ENCODE results near the gene TMEM30A.

TMEM30A gene

GRCh38 chr6:75262716-75263400 lies 21.7 kb downstream of the TMEM30A start:
- DNase-seq (ENCODE audit: low spot score), result no peak

GRCh38 chr6:75261299-75261698 lies 23.3 kb downstream of the TMEM30A start:
- DNase-seq (ENCODE audit: low spot score), result no peak

GRCh38 chr6:75257343-75258087 lies 27.1 kb downstream of the TMEM30A start:
- DNase-seq (ENCODE audit: low spot score), result no peak

GRCh38 chr6:75250552-75250951 lies 34.0 kb downstream of the TMEM30A start:
- DNase-seq (ENCODE audit: low spot score), result no peak

GRCh38 chr6:75249837-75250236 lies 34.8 kb downstream of the TMEM30A start:
- DNase-seq (ENCODE audit: low spot score), result no peak

GRCh38 chr6:75246386-75246785 lies 38.2 kb downstream of the TMEM30A start:
- no peak for DNase-seq (ENCODE audit: low spot score)

GRCh38 chr6:75244063-75244584 lies 40.5 kb downstream of the TMEM30A start:
- no peak for DNase-seq (ENCODE audit: low spot score)

- DNase-seq (ENCODE audit: low spot score), result peak; percentile 91
Observed at GRCh38 chr6:75243333-75244062, 41.1 kb downstream of the TMEM30A start, which contains the start of gene COX7A2. TSS of gene COX7A2 (minus strand) at chr6:75243801. CDS start at chr6:75243734, 67 bp downstream.

GRCh38 chr6:75236630-75237029 lies 48.0 kb downstream of the TMEM30A start:
- no peak for DNase-seq (ENCODE audit: low spot score)

GRCh38 chr6:75235271-75235670 lies 49.3 kb downstream of the TMEM30A start:
- DNase-seq (ENCODE audit: low spot score), result no peak

- DNase-seq (ENCODE audit: low spot score), result no peak
Observed at GRCh38 chr6:75234126-75234865, 50.3 kb downstream of the TMEM30A start.

- no peak for DNase-seq (ENCODE audit: low spot score)
Observed at GRCh38 chr6:75233092-75233615, 51.4 kb downstream of the TMEM30A start.

GRCh38 chr6:75230484-75231325 lies 53.9 kb downstream of the TMEM30A start:
- DNase-seq (ENCODE audit: low spot score), result no peak

- no peak for DNase-seq (ENCODE audit: low spot score)
Observed at GRCh38 chr6:75224303-75224926, 60.2 kb downstream of the TMEM30A start.

- no peak for DNase-seq (ENCODE audit: low spot score)
Observed at GRCh38 chr6:75223428-75223827, 61.2 kb downstream of the TMEM30A start.

- DNase-seq (ENCODE audit: low spot score), result no peak
Observed at GRCh38 chr6:75222261-75222660, 62.3 kb downstream of the TMEM30A start.

- no peak for DNase-seq (ENCODE audit: low spot score)
Observed at GRCh38 chr6:75221116-75221515, 63.5 kb downstream of the TMEM30A start.

GRCh38 chr6:75220357-75220756 lies 64.2 kb downstream of the TMEM30A start:
- no peak for DNase-seq (ENCODE audit: low spot score)

GRCh38 chr6:75219263-75219662 lies 65.3 kb downstream of the TMEM30A start:
- no peak for DNase-seq (ENCODE audit: low spot score)

GRCh38 chr6:75217193-75217592 lies 67.4 kb downstream of the TMEM30A start:
- no peak for DNase-seq (ENCODE audit: low spot score)

Data from CD4-positive, alpha-beta T cell treated with Interleukin-15 for 4 hours (primary cell).